ENCODE data around the gene GPBP1L1. TPM values are rescaled to one million over a fixed set of nuclear protein-coding genes. Genes with fewer than 3 reads are reported as not detected.

GPBP1L1 gene
- total and polyA plus RNA-seq, 9 of the 15 experiments (the other 6 are each of a cell fraction or from before 2014, with no cell fraction given): 86.0 to 216 (median 138) TPM

DNA sequence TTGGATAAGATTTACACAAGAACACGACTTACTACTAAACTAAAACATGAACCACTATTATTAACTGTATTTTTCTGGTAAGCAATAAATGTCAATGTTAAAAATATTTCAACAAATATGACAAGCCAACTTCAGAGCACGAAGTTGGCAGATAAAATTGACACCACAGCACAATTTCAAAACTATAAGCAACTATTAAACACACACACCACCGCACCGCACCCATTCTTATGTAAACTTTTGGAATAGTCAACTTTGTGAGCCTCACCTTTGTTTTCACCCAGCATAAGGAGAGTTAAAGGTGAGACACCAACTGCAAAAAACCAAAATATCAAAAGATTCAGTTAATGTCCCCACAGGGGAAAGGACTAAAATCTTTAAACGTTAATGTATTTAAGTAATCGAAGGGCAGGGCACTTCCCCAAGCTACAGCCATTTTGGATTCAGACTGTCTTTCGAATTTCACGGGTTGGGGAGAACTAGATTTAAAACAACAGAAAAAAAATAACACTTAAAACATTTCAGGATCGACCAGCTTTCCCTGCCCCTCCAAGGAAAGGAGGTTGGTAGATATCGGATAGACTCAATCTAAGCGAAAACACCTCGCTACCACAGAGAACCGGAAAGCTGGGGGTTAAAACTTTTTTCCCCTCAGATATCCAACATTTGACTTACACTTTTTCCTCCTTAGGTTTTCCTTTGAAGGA is 872 bp downstream of the GPBP1L1 start (continued):
- TF ChIP-seq, protein P1, sequence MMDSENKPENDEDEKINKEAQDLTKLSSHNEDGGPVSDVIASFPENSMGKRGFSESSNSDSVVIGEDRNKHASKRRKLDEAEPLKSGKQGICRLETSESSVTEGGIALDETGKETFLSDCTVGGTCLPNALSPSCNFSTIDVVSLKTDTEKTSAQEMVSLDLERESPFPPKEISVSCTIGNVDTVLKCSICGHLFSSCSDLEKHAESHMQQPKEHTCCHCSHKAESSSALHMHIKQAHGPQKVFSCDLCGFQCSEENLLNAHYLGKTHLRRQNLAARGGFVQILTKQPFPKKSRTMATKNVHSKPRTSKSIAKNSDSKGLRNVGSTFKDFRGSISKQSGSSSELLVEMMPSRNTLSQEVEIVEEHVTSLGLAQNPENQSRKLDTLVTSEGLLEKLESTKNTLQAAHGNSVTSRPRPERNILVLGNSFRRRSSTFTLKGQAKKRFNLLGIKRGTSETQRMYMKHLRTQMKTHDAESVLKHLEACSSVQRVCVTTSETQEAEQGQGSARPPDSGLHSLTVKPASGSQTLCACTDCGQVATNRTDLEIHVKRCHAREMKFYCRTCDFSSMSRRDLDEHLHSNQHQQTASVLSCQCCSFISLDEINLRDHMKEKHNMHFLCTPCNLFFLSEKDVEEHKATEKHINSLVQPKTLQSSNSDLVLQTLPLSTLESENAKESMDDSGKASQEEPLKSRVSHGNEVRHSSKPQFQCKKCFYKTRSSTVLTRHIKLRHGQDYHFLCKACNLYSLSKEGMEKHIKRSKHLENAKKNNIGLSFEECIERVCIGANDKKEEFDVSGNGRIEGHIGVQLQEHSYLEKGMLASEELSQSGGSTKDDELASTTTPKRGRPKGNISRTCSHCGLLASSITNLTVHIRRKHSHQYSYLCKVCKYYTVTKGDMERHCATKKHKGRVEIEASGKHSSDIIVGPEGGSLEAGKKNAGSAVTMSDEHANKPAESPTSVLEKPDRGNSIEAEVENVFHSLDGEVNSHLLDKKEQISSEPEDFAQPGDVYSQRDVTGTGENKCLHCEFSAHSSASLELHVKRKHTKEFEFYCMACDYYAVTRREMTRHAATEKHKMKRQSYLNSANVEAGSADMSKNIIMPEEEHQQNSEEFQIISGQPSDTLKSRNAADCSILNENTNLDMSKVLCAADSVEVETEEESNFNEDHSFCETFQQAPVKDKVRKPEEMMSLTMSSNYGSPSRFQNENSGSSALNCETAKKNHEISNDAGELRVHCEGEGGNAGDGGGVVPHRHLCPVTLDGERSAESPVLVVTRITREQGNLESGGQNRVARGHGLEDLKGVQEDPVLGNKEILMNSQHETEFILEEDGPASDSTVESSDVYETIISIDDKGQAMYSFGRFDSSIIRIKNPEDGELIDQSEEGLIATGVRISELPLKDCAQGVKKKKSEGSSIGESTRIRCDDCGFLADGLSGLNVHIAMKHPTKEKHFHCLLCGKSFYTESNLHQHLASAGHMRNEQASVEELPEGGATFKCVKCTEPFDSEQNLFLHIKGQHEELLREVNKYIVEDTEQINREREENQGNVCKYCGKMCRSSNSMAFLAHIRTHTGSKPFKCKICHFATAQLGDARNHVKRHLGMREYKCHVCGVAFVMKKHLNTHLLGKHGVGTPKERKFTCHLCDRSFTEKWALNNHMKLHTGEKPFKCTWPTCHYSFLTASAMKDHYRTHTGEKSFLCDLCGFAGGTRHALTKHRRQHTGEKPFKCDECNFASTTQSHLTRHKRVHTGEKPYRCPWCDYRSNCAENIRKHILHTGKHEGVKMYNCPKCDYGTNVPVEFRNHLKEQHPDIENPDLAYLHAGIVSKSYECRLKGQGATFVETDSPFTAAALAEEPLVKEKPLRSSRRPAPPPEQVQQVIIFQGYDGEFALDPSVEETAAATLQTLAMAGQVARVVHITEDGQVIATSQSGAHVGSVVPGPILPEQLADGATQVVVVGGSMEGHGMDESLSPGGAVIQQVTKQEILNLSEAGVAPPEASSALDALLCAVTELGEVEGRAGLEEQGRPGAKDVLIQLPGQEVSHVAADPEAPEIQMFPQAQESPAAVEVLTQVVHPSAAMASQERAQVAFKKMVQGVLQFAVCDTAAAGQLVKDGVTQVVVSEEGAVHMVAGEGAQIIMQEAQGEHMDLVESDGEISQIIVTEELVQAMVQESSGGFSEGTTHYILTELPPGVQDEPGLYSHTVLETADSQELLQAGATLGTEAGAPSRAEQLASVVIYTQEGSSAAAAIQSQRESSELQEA (IDR thresholded peaks at IDR 0.05; ENCODE audit: low read depth): 0 out of 2 replicates have a peak, but pooled peaks have one; percentile 16
- TF ChIP-seq EP300 (IDR thresholded peaks at IDR 0.05; ENCODE audit: low read length) (no peak), HDAC6 (IDR thresholded peaks at IDR 0.05; ENCODE audit: low read depth, low read length) (no peak), NFE2 (IDR thresholded peaks at IDR 0.05; ENCODE audit: low read depth) (no peak), ZNF146 (CRISPR knock-in tag; IDR thresholded peaks at IDR 0.05; ENCODE audit: unreplicated experiment) (no peak), EHMT2 (IDR thresholded peaks at IDR 0.05) (no peak), ZNF766 (CRISPR knock-in tag; conservative IDR thresholded peaks at IDR 0.05) (0 out of 2 replicates have a peak, but pooled peaks have one; percentile 23), SMARCA5 (IDR thresholded peaks at IDR 0.05) (0 out of 2 replicates have a peak, but pooled peaks have one; percentile 27), KLF6 (CRISPR knock-in tag; IDR thresholded peaks at IDR 0.05; ENCODE audit: borderline replicate concordance) (0 out of 2 replicates have a peak, but pooled peaks have one; percentile 32), SMARCE1 (IDR thresholded peaks at IDR 0.05) (no peak), CHD1 (IDR thresholded peaks at IDR 0.05; ENCODE audit: low read length) (no peak), NR1H2 (CRISPR knock-in tag; IDR thresholded peaks at IDR 0.05) (no peak), TCFL5 (CRISPR knock-in tag; conservative IDR thresholded peaks at IDR 0.05) (no peak)
- TF ChIP-seq, protein P2, sequence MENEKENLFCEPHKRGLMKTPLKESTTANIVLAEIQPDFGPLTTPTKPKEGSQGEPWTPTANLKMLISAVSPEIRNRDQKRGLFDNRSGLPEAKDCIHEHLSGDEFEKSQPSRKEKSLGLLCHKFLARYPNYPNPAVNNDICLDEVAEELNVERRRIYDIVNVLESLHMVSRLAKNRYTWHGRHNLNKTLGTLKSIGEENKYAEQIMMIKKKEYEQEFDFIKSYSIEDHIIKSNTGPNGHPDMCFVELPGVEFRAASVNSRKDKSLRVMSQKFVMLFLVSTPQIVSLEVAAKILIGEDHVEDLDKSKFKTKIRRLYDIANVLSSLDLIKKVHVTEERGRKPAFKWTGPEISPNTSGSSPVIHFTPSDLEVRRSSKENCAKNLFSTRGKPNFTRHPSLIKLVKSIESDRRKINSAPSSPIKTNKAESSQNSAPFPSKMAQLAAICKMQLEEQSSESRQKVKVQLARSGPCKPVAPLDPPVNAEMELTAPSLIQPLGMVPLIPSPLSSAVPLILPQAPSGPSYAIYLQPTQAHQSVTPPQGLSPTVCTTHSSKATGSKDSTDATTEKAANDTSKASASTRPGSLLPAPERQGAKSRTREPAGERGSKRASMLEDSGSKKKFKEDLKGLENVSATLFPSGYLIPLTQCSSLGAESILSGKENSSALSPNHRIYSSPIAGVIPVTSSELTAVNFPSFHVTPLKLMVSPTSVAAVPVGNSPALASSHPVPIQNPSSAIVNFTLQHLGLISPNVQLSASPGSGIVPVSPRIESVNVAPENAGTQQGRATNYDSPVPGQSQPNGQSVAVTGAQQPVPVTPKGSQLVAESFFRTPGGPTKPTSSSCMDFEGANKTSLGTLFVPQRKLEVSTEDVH (IDR thresholded peaks at IDR 0.05; ENCODE audit: low read depth, partially characterized antibody): no peak
- TF ChIP-seq, protein P3, sequence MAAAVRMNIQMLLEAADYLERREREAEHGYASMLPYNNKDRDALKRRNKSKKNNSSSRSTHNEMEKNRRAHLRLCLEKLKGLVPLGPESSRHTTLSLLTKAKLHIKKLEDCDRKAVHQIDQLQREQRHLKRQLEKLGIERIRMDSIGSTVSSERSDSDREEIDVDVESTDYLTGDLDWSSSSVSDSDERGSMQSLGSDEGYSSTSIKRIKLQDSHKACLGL (CRISPR knock-in tag; IDR thresholded peaks at IDR 0.05; ENCODE audit: borderline replicate concordance, poor library complexity, severe bottlenecking): no peak

All from K562 (cell line).